GM12873 (cell line): Measurements from ENCODE around the gene NT5DC2.

Experiments
- TF ChIP-seq, protein P1 (sequence below): IDR thresholded peaks from 2 replicates; pipeline ENCODE4 v1.5.1; 2012; ENCODE audit warnings: low read depth, mild to moderate bottlenecking, moderate library complexity, low read length, control low read depth; ENCODE audit not compliant: insufficient read depth; ENCODE audit errors: missing control alignments

NT5DC2 gene

DNA sequence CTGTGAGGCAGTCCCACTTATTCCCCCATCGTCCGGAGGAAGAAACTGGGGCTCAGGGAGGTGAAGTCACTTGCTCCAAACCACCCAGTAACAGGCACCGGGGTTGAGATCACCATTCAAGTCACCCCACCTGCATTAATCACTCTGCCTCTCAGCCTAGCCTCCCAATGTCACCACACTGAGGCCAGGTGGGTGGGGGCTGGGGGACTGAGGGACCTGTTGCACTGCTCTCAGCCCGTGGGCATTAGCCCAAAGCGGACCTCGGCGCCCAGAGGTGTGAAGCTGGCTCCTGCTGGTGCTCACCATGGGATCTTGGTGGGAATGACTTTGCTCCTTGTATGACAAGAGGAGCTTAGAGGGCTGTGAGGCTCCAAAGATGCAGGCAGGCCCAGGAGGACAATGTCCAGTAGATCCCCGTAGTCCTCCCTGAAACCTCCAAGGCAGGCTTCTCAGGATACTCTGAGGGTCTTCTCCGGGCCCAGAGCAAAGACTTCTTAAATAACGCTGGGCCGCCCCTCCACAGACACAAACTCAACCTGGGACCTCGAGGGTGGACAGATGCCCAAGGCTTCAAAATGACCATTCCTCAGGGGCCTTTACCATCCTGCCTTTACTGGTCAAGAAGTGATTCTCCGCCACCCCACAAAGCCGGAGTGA lies 1.7 kb downstream of the NT5DC2 start:
- TF ChIP-seq, protein P1, sequence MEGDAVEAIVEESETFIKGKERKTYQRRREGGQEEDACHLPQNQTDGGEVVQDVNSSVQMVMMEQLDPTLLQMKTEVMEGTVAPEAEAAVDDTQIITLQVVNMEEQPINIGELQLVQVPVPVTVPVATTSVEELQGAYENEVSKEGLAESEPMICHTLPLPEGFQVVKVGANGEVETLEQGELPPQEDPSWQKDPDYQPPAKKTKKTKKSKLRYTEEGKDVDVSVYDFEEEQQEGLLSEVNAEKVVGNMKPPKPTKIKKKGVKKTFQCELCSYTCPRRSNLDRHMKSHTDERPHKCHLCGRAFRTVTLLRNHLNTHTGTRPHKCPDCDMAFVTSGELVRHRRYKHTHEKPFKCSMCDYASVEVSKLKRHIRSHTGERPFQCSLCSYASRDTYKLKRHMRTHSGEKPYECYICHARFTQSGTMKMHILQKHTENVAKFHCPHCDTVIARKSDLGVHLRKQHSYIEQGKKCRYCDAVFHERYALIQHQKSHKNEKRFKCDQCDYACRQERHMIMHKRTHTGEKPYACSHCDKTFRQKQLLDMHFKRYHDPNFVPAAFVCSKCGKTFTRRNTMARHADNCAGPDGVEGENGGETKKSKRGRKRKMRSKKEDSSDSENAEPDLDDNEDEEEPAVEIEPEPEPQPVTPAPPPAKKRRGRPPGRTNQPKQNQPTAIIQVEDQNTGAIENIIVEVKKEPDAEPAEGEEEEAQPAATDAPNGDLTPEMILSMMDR = no peak

DNA sequence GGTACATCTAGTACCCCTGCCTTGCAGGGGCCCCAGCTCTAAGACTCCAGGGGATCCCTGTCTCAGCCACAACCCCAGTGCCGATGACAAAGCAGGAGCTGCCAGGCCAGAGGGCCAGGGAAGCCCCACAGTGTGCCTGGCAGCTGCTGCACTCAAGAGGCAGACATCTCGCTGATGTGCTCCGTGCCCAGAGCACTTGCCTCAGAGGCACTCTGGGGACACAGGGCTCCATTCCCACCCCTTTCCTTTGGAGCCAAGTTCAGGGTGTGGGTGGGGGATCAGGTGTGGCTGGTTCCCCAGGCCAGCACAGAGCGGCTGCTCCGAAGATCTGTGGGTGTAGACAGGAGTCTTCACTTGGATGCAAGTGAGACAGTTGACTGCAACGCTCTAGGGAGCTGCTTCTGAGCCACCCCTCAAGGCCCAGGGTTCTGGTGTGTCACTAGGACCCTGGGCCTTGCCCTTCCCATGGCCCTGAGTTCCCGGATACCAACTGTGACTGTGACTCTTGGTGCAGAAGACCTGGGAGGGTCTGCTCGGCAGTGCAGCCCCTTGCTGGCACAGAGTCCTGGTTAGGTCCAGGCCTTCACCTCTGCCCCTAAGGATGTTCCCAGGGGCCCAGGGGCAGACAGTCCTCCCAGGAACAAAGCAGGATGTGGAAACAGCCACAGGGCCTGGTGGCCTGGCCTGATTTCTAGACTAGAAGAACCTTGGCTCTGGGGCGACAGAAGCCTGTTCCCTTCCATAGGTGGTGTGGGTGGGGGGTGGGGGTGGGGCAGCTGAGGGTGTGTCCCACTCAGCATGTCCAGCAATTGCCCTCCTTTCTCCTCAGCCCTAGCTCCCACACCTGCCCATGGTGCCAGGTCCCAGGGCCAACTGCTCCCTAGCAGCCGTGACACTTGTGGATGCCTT lies 2.5 kb downstream of the NT5DC2 start:
- TF ChIP-seq, protein P1 = no peak

DNA sequence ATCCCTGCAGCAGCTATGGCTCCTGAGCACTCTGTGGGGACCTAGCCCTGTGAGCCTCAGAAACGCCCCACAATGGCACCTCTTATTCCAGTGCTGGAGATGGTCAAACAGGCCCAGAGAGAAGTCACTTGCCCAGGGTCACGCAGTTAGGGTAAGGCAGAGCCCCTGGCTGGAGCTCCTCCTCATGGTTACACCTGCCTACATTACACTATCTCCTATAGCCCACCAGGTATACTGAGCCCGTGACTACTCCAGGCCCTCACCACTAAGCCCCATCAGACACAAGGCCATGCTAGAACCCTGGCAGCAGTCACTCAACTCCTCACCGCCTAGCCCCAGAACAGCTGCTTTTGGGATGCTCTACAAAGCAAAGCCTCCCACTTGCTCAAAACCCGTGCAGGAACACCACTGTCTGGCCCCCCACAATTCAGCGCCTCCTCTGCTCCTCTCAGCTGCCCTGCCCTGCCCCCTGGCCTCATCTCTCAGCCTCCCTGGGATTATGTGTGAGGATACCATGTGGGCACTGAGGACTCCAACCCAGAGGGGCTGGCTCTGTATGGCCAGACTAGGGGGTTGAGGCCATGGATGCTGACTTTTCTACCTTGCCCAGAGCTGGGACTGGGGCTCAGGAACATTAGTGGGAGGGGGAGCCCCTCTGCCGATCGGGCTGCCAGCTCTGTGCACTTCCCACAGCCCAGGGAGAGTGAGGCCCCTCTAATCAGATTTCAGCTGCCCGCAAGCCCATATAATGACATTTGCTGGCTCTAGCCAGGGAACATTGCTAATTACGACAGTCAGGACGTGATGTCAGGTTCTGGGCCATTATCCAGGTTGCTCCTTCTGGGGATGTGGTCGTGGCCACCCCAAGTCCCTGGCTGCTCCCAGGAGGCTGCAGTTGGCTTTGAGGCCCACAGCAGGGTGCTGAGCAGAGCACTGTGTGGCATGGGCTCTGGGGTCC lies 4.0 kb downstream of the NT5DC2 start:
- TF ChIP-seq, protein P1 = no peak

DNA sequence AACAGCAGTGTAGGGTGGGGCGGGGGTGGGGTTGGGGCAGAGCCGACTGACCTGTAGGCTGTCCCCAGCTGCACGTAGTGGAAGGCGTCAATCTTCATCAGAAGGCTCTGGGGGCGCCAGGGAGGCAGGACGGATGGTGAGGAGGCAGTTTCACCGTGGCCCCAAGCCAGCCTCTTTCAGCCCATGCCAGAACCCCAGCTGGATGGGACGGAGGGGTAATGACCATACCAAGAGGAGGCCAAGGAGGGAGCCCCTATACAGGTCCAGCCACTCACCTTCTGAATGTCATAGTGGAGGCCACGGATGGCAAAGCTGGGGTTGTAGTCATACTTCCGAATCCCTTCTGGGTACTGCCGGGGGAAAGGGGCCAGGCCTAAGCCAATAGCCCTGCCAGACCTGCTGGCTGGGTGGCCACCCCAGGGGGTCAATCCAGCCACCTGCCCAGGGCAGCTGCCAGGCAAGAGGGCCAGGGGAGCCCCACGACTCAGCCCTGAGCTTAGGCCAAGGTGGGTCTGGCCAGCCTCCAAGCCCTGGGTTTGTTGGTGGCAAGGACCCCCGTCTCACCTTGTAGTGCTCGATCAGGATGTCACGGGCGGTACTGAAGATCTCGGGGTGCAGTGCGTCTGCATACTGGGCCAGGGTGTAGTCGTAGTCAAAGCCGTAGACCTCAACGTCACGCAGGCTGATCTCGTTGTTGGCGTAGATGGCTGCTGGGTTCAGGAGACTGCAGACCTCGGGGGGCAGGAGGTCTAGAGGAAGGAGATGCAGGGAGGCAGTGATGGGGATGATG lies 4.9 kb downstream of the NT5DC2 start:
- TF ChIP-seq, protein P1 = no peak

DNA sequence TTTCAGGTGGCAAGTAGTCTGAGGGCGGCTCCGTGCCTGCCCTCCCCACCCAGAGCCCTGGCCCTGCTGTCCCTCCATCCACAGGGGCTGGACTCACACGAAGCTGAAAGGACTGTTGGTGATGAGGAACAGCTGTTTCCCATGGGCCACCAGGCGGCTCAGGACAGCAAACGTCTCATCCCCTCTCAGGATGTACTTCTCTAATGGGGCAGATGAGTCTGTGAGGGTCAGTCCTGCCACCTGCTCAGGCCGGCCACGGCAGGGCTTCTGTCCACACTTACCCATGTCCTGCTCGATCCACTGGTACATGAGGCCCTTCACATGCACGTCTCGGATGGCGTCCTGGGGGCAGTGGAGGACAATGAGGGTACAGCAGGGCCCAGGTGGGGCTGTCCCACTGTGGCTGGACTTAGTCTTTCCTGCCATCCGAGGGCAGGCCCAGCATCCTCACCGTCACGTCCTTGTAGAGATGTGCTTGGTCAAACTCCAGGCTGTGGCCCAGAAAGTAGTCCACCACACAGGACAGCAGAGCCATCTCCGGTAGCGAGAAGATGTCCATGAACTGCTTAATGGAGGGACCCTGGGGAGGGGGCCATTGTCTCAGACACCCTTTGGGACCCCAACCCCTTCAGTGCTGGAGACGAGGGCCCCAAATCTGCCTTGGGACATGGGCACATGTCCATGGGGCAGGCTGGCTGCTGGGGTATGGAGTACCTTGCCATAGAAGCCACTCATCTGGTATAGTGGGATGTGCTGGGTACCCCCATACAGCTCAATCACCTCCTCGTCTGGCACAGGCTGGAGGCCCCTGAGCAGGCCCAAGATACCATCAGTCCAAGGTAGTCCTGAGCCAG lies 5.7 kb downstream of the NT5DC2 start:
- TF ChIP-seq, protein P1 = no peak

DNA sequence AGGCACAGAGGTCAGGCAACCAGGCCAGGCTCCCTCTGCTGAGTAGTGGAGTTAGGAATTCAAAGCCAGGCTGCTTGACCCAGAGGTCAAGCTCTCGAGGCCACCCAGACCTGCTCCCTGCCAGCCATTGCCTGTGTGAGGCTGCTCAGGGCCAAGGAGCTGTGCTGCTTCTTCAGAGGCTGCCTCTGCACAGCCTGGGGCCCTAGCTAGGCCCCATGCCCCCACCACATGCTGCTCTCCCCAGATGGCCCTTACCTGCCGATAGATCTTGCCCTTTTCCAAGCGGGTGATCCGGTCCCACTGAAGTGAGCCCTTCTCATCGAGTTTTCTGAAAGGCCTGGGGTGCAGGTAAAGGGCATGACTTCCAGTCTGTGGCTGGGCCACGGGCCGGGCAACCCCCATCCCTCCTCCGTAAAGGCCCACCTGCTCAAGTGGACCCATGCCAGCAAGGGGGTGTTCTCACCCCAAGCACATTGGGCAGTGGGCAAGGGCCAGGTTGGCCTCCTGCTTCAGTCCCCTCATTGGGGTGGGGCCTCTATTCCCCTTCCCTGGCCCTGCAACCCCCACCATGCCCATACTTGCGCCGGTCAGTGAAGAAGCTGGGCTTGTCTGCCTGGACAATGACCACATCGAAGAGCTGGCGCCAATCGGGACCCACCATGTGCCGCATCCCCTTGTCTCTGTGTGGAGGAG lies 6.5 kb downstream of the NT5DC2 start:
- TF ChIP-seq, protein P1 = no peak
